Cardiac fibroblast (primary cell): ENCODE data around the gene ZNRD2.

ENCODE experiments used
- DNase-seq, 2 donors: peaks; one replicate each; pipeline versions ENCODE4 v3.0.0 to v3.0.0-alpha.2; 2010; ENCODE audit warnings: low read depth in 2 of 2
- H3K4me3 ChIP-seq, 2 donors: replicated peaks in 1 of 2; 1 replicate in 1 of 2; 2 replicates in 1 of 2; pipeline ENCODE4 v1.5.1; 2011; ENCODE audit warnings: low read depth in 2 of 2, low read length in 2 of 2, mild to moderate bottlenecking in 2 of 2, moderate library complexity in 1 of 2
- TF ChIP-seq, protein P1 (sequence below): IDR thresholded peaks from one replicate; pipeline ENCODE4 v1.5.1; 2011; ENCODE audit warnings: low read depth, mild to moderate bottlenecking, low read length, inconsistent platforms

Gene ZNRD2

DNA sequence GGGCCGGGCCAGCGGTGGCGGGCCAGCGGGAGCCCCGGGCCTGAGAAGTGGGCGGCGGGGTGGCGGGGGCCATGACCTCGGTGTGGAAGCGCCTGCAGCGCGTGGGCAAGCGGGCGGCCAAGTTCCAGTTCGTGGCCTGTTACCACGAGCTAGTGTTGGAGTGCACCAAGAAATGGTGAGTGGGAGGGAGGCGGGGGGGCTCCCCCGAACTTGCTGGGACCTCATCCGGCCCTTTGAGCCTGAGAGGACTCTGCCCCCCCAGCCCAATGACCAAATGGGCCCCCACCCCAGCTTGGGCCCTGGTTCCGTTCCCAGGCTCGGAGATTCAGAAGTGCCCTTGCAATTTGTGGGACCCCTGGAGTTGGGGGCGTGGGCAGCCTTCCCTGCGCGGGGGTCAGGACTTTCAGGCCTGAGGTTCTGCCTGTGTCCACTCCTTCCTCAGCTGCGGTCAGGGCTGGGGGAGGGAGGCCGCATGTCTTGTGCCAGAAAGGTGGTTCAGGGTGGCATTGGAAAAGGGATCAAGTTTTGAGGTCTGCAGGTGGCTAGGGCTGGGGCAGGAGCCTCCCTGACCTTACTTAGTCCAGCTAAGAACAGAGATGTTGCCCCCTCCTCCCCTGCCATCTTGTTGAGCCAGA lies 6.1 kb downstream of the ZNRD2 start:
- TF ChIP-seq, protein P1, sequence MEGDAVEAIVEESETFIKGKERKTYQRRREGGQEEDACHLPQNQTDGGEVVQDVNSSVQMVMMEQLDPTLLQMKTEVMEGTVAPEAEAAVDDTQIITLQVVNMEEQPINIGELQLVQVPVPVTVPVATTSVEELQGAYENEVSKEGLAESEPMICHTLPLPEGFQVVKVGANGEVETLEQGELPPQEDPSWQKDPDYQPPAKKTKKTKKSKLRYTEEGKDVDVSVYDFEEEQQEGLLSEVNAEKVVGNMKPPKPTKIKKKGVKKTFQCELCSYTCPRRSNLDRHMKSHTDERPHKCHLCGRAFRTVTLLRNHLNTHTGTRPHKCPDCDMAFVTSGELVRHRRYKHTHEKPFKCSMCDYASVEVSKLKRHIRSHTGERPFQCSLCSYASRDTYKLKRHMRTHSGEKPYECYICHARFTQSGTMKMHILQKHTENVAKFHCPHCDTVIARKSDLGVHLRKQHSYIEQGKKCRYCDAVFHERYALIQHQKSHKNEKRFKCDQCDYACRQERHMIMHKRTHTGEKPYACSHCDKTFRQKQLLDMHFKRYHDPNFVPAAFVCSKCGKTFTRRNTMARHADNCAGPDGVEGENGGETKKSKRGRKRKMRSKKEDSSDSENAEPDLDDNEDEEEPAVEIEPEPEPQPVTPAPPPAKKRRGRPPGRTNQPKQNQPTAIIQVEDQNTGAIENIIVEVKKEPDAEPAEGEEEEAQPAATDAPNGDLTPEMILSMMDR, result no peak
- peak overlapping the region; percentile 56 to 74 for H3K4me3 ChIP-seq
- DNase-seq, result no peak

DNA sequence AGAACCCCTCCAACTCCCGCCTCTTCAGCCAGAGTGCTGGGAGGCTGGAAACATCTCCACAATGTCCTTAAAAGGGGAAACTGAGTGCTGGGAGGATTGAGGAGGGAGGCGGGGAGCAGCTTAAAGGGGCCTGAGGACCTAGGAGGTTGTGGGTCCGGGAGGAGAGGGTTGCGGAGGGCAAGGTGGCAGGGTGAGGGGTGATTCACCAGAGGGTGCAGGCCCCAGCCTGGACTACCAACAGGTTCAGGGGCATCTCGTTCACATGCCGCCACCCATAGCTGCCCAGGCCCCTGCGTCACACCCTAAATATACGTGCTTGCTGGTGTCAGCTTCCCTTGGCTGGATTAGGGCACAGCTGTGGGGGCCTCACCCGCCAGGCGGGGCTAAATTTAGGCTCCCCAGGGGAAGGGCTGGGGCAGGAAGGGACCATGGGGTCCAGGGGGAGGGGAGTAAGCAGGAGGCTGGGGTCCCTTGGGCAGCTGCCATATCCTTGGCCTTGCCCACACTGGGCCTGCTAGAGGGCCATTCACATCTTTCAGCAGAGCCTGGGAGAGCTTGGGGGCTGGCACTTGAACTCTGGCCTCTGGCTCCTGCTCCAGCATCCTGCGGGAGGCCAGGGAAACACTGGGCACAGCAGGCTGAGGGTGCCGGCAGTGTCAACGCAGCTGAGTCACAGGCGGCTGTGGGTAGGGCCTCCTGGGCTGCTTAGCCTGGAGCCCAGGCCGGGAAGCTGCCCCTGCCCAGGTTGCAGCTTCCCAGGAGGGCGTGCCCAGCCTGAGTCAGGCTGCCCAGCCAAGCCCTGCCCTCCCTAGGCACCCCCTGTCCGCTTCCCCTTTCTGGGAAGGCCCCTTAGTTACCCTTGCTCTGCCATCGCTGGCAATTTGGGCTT lies 6.8 kb downstream of the ZNRD2 start:
- H3K4me3 ChIP-seq, result peak overlapping the region; percentile 56 to 74
- TF ChIP-seq, protein P1, result no peak
- DNase-seq, result peak; percentile 64 to 70

DNA sequence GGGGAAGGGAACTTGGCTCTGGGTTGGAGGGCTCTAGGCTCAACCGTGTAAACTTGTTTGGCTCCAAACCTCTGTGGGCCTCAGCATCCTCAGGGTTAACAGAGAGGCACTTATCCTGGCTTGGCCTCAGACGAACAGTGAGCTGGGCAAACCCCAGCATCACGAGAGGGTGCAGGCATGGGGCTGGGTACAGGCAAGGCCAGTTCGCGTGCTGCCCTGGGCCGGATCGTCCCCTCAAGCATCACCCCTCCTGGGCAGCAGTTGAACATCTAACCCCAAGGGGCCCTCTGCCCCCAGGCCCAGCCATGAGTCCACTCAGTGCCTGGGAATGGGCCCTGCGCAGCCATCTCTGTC lies 7.5 kb downstream of the ZNRD2 start:
- no peak for DNase-seq
- H3K4me3 ChIP-seq, result peak overlapping the region; percentile 56 to 74
- TF ChIP-seq, protein P1, result no peak

DNA sequence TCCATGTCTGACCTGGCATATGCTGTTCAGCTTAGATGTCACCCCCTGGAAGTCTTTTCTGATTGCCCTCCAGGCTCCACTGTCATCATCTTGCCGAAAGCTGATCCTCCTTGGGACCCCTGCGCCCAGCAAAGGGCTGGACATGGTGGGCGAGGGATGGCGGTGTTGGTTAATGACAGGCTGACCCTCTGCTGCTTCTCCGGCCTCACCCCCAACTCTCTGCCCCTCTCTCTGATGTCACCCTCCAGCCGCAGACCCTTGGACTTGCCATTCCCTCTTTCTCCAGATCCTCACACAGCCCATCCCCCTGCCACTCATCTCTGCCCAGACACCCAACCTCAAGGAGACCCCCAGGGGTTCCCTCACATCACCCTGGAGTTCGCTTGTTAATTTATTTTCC lies 7.9 kb downstream of the ZNRD2 start:
- TF ChIP-seq, protein P1, result no peak
- H3K4me3 ChIP-seq, result peak overlapping the region in 1 of 2 donors; percentile 56
- DNase-seq, result no peak

DNA sequence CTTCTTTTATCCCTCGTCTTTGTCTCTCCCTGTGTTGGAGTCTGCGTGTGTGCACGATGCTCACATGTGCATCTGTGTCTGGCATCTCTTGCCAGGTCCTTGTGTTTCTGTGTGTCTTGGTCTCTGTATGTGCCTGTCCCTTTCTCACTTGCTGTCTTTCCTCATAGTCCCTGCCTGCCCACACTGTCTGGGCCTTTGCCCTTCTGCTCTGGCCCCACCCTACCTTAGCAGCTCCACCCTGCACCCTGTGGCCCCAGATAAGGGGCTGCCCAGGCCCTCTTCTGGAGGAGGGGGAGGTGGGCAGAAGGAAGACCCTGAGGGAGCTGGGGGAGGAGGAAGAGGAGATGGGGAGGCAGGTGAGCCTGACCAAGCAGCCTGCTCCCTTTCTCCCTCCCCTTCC lies 8.4 kb downstream of the ZNRD2 start:
- TF ChIP-seq, protein P1, result no peak
- no peak overlapping the region for H3K4me3 ChIP-seq
- DNase-seq, result no peak

DNA sequence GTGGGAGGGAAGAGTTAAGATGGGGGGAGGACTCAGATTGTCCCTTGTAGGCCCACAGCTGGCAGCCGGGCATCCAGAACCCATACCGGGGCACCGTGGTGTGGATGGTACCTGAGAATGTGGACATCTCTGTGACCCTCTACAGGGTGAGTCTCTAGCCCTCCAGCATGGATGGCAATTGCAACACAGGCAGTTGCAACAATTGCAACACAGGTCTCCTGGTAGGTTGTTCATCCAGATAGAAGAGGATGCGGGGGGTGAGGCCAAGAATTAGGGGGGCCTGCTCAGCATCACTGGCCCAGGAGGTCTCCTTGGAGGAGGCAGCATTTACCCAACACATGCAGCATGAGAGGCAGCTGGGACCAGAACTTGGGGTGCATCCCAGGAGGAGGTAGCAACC lies 9.0 kb downstream of the ZNRD2 start:
- H3K4me3 ChIP-seq, result no peak overlapping the region
- TF ChIP-seq, protein P1, result no peak
- no peak for DNase-seq
